ENCODE data around the gene TJP3. TPM values are rescaled to one million over a fixed set of nuclear protein-coding genes. Genes with fewer than 3 reads are reported as not detected.

The TJP3 gene
- polyA plus RNA-seq, 1 donor from 2014 or later, result 0.15 TPM

DNA sequence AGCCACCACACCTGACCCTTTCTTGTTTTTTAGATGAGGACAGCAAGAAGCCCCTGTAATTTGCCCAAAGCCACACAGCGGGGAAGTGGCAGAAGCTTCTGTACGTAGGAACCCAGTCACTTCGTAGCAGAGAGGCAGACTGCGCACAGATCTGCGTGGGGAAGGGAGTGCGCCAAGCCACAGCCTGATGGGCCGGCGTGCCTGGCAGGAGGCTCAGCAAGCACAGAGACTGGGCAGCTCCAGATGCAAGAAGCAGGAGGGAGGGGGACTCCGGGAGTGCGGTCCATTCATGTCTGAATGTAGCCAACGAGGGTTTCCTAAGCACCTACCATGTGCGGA lies 347 bp upstream of the TJP3 start:
- Histone ChIP-seq H3K36me3 (ENCODE audit: insufficient read depth, low read length) (no peaks in the 10 kb centered on the region), H4K20me1 (ENCODE audit: insufficient read depth) (no peaks in the 10 kb centered on the region), H3K27ac (ENCODE audit: low read length) (no peak overlapping the region), H3K9me3 (ENCODE audit: low read length) (no peaks in the 10 kb centered on the region), H3K4me3 (ENCODE audit: low read length) (no peak overlapping the region), H3K4me2 (ENCODE audit: low read length) (no peak overlapping the region), H3K9me2 (ENCODE audit: insufficient read depth, low read length) (no peaks in the 10 kb centered on the region), H3K27me3 (ENCODE audit: insufficient read depth, low read depth, low read length) (no peaks in the 10 kb centered on the region), H3K79me2 (replicated peaks; ENCODE audit: insufficient read depth, low read length) (no peaks in the 10 kb centered on the region), H3F3A (ENCODE audit: insufficient read depth, low read length, poor library complexity, severe bottlenecking) (no peaks in the 10 kb centered on the region), H2AFZ (ENCODE audit: low read depth, low read length) (no peak overlapping the region), H3K9ac (ENCODE audit: low read length) (no peak overlapping the region)
- TF ChIP-seq POLR2AphosphoS5 (IDR thresholded peaks at IDR 0.05) (no peak), EP300 (conservative IDR thresholded peaks at IDR 0.05; ENCODE audit: poor library complexity, severe bottlenecking) (no peak), RAD21 (conservative IDR thresholded peaks at IDR 0.05) (no peak), SMC3 (conservative IDR thresholded peaks at IDR 0.05; ENCODE audit: poor library complexity) (no peak), TAF1 (IDR thresholded peaks at IDR 0.05; ENCODE audit: low read depth) (no peak), EZH2 (IDR thresholded peaks at IDR 0.05; ENCODE audit: borderline replicate concordance, insufficient read depth, low read length, poor library complexity, severe bottlenecking) (no peak), MXI1 (conservative IDR thresholded peaks at IDR 0.05; ENCODE audit: poor library complexity, severe bottlenecking) (no peak)
- TF ChIP-seq, protein P1, sequence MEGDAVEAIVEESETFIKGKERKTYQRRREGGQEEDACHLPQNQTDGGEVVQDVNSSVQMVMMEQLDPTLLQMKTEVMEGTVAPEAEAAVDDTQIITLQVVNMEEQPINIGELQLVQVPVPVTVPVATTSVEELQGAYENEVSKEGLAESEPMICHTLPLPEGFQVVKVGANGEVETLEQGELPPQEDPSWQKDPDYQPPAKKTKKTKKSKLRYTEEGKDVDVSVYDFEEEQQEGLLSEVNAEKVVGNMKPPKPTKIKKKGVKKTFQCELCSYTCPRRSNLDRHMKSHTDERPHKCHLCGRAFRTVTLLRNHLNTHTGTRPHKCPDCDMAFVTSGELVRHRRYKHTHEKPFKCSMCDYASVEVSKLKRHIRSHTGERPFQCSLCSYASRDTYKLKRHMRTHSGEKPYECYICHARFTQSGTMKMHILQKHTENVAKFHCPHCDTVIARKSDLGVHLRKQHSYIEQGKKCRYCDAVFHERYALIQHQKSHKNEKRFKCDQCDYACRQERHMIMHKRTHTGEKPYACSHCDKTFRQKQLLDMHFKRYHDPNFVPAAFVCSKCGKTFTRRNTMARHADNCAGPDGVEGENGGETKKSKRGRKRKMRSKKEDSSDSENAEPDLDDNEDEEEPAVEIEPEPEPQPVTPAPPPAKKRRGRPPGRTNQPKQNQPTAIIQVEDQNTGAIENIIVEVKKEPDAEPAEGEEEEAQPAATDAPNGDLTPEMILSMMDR (IDR thresholded peaks at IDR 0.05; ENCODE audit: poor library complexity, severe bottlenecking), result no peak
- TF ChIP-seq, protein P2, sequence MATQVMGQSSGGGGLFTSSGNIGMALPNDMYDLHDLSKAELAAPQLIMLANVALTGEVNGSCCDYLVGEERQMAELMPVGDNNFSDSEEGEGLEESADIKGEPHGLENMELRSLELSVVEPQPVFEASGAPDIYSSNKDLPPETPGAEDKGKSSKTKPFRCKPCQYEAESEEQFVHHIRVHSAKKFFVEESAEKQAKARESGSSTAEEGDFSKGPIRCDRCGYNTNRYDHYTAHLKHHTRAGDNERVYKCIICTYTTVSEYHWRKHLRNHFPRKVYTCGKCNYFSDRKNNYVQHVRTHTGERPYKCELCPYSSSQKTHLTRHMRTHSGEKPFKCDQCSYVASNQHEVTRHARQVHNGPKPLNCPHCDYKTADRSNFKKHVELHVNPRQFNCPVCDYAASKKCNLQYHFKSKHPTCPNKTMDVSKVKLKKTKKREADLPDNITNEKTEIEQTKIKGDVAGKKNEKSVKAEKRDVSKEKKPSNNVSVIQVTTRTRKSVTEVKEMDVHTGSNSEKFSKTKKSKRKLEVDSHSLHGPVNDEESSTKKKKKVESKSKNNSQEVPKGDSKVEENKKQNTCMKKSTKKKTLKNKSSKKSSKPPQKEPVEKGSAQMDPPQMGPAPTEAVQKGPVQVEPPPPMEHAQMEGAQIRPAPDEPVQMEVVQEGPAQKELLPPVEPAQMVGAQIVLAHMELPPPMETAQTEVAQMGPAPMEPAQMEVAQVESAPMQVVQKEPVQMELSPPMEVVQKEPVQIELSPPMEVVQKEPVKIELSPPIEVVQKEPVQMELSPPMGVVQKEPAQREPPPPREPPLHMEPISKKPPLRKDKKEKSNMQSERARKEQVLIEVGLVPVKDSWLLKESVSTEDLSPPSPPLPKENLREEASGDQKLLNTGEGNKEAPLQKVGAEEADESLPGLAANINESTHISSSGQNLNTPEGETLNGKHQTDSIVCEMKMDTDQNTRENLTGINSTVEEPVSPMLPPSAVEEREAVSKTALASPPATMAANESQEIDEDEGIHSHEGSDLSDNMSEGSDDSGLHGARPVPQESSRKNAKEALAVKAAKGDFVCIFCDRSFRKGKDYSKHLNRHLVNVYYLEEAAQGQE (IDR thresholded peaks at IDR 0.05; ENCODE audit: borderline replicate concordance), result no peak

- no peak overlapping the region for H3K27ac ChIP-seq (ENCODE audit: low read length)
- H3K79me2 ChIP-seq (replicated peaks; ENCODE audit: insufficient read depth, low read length), result no peaks in the 10 kb centered on the region
- no peaks in the 10 kb centered on the region for H3K36me3 ChIP-seq (ENCODE audit: insufficient read depth, low read length)
- TF ChIP-seq, protein P1 (IDR thresholded peaks at IDR 0.05; ENCODE audit: poor library complexity, severe bottlenecking), result no peak
- TF ChIP-seq MXI1 (conservative IDR thresholded peaks at IDR 0.05; ENCODE audit: poor library complexity, severe bottlenecking) (no peak), RAD21 (conservative IDR thresholded peaks at IDR 0.05) (no peak), EP300 (conservative IDR thresholded peaks at IDR 0.05; ENCODE audit: poor library complexity, severe bottlenecking) (no peak), EZH2 (IDR thresholded peaks at IDR 0.05; ENCODE audit: borderline replicate concordance, insufficient read depth, low read length, poor library complexity, severe bottlenecking) (no peak), POLR2AphosphoS5 (IDR thresholded peaks at IDR 0.05) (no peak), SMC3 (conservative IDR thresholded peaks at IDR 0.05; ENCODE audit: poor library complexity) (no peak), TAF1 (IDR thresholded peaks at IDR 0.05; ENCODE audit: low read depth) (no peak)
- TF ChIP-seq, protein P2 (IDR thresholded peaks at IDR 0.05; ENCODE audit: borderline replicate concordance), result no peak
- H3K9me3 ChIP-seq (ENCODE audit: low read length), result no peaks in the 10 kb centered on the region
- H3K4me3 ChIP-seq (ENCODE audit: low read length), result no peak overlapping the region
- H3K4me2 ChIP-seq (ENCODE audit: low read length), result no peak overlapping the region
- H3K9ac ChIP-seq (ENCODE audit: low read length), result no peak overlapping the region
- H3F3A ChIP-seq (ENCODE audit: insufficient read depth, low read length, poor library complexity, severe bottlenecking), result no peaks in the 10 kb centered on the region
- no peaks in the 10 kb centered on the region for H4K20me1 ChIP-seq (ENCODE audit: insufficient read depth)
- no peak overlapping the region for H2AFZ ChIP-seq (ENCODE audit: low read depth, low read length)
- no peaks in the 10 kb centered on the region for H3K27me3 ChIP-seq (ENCODE audit: insufficient read depth, low read depth, low read length)
- no peaks in the 10 kb centered on the region for H3K9me2 ChIP-seq (ENCODE audit: insufficient read depth, low read length)
These were observed 2.2 kb downstream of the TJP3 start for GRCh38 chr19:3710265-3710812.

Measured in neural cell (in vitro differentiated cells).